Measurements from ENCODE around the gene ECSCR.

ECSCR gene

GRCh38 chr5:139473565-139473964, 11.0 kb upstream of the ECSCR start:
- DNase-seq (ENCODE audit: low read depth) = no peak

GRCh38 chr5:139473105-139473504, 10.6 kb upstream of the ECSCR start:
- no peak for DNase-seq (ENCODE audit: low read depth)

DNA sequence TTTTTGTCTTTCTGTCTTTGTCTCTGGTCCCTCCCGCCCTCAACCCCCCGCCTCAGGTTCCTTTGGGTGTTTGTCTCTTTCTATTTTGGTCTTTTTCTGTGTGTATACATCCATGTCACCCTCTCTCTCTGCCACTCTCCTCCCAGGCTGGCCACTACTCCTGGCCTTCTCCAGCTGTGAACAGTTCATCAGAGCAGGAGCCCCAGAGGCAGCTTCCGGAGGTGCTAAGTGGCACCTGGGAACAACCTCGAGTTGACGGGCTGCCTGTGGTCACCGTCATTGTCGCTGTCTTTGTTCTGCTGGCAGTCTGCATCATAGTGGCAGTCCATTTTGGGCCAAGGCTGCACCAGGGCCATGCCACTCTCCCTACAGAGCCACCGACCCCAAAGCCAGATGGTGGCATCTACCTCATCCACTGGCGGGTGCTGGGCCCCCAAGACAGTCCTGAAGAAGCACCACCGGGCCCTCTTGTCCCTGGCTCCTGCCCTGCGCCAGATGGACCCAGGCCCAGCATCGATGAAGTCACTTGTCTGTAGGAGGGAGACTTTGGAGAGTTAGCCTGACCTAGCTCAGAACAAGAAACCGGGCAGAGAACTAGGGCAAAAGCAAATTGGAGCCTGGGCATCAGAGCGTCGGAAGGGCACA, 10.0 kb upstream of the ECSCR start:
- DNase-seq (ENCODE audit: low read depth) = no peak

DNA sequence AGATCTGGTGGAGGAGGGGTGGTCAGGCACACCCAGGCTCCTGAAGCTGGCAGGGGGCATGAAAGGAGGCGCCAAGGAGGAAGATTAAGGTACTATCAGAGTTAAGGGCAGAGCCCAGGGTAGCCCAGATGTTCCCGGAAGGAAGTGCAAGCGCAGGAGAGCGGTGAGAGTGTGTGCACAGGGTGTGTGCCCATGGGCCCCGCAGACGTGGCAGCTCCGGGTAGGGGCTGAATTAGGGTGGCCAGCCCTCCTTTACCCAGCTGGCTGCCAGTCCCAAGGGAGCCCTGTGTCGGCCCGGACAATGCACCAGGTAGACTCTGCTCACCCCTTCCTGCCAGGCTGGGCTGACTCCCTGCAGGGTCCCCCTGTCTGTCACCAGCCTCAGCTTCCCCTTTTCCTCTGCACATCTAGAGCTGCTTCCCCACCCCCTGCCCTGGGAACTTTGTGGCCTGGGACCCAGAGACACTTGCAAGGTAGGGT, 8.3 kb upstream of the ECSCR start, which contains the start of gene SMIM33:
Gene SMIM33, plus strand, starts transcription at position 184 of the 480 bp plus-strand sequence. Its CDS starts 118 bp downstream, at position 302.
- no peak for DNase-seq (ENCODE audit: low read depth)

GRCh38 chr5:139468421-139468931, 5.9 kb upstream of the ECSCR start:
- DNase-seq (ENCODE audit: low read depth) = no peak

DNA sequence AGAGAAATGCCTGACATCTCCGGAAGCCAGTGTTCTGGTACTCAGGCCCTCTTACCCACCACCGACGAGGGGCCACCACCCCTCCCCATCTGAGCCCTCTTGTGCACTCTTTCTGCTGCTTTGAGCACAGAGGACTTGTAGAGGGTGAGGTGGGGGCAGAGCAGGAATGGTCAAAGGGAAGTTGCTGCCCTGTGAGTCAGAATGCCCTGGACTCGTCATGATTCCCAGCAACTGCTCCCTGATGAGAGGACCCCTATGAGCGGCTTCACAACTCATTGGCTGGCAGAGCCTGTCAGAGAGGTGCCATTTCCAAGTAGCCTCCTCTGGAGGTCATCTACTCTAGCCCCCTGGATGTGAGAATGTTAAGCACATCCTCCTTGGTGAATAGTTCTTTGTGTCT, 845 bp downstream of the ECSCR start:
- no peak for DNase-seq (ENCODE audit: low read depth)

DNA sequence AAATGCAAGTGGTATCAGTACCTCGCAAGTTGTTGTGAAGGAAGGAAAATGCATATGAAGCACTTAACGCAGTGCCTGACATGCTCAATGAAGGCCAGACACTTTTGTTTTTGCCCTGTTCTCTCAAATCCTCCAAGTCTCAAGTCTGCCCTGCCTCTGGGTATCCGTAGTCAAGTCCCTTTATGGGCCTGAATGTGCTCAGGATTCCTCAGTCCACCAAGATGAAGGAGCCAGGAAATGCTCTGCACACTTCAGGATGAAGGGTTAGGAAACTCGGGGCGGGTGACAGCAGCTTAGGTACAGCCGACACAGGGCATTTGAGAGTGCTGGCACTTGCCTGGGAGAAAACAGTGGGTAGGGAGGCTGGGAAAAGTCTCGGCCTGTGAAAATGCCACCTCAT, 1.4 kb downstream of the ECSCR start:
- no peak for DNase-seq (ENCODE audit: low read depth)

DNA sequence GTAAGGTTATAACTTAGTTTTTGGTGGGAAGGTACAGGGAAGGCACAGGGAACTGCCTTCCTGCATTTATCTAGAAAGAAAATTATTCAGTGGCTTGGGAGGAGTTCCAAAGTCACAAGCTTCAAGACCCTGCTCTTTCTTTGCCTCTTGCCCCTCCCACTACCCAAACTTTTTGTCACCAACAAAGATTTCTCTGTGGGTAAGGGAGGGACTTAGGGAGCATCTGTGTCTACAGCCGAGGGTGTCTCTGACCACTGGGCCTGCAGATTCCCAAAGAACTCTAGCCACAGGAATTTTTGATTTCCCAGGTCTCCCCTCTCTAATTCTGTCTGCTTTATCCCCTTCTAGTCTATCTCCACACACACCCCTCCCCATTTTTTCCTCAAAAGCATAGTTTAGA, 2.1 kb downstream of the ECSCR start:
- DNase-seq (ENCODE audit: low read depth) = no peak

- DNase-seq (ENCODE audit: low read depth) = no peak
Observed at GRCh38 chr5:139459451-139459934, 3.0 kb downstream of the ECSCR start.

- no peak for DNase-seq (ENCODE audit: low read depth)
Observed at GRCh38 chr5:139458580-139459407, 3.7 kb downstream of the ECSCR start.

DNA sequence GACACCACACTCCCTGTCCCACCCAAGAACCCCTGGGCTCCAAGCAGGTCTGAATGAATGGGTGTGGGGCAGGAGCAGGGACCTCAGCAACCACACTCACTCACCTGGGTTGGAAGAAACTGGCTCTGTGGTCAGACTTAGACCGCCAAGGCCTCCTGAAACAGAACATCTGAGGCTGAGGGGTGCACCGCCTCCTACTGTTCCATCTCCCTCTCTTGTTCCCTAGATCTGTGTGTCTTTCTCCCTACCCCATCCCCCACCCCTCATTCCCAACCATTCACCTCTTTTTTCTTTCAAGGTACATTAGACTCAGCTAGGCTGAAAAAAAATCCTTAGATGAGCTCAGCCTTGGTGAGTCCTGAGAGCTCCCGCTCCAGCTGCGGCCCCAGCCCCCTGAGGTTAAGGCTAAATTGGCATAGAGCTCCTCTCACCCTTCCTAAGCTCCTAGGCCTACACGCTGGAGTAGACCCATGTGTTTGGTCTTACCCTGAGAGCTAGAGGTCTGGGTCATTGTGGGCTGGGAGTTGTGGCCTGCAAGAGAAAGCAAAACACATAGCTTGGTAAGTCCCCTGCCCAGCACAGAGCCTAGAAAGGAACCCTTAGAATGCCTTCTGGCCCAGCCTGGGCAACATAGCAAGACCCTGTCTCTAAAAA, 4.8 kb downstream of the ECSCR start:
- no peak for DNase-seq (ENCODE audit: low read depth)

DNA sequence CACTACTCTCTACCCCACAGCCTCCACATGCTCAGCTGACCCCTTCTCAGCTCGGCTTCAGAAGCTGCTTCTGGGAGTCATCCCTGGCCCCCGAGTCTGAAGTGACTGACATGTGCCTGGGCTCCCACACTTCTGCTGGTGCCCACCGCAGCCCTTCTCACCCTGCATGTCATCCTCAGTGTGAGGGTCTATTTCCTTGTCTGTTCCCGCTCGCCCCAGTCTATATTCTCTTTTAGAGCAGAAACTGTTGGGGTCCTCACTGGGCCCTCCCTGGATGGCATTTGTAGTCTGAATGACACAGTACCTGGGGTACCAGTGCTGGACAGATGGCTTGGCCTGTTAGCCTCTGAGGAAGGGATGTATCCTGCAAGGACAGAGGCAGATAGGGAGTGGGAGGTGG, 5.3 kb downstream of the ECSCR start:
- no peak for DNase-seq (ENCODE audit: low read depth)

- DNase-seq (ENCODE audit: low read depth) = no peak
Observed at GRCh38 chr5:139456776-139457175, 5.8 kb downstream of the ECSCR start.

DNA sequence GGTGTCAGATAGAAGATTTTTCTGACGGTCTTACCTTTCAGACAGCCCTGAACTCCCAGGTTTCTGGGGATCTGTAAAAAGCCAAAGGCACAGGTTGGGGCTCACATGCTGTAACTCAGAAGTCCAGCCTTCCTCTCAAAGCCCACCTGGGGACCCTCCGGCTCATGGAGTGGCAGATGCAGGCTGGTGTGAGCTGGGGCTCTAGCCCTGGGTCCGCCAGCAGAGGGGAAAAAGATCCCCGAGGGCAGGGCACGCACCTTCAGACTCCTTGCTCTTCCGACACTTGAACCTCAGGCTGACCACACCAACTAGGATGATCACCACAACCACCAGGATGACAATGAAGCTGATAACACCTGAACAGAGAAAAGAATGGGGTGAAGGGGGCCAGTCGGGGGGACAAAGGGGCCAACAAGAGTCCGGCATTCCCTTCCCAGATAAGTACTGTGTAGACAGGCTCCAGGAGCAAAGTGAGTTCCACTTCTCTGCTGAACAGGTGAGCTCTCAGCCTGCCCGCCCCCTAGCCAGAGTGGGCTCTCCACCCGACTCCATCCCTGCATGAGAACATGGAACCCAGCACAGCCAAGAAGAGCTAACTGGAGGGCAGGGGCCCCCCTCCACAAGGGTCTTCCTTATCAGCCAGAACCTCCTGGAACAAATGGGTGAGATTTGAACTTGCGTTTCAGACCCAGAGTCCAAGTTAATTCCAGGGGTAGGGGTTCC, 7.8 kb downstream of the ECSCR start:
- no peak for DNase-seq (ENCODE audit: low read depth)

GRCh38 chr5:139453683-139454567, 8.6 kb downstream of the ECSCR start:
- DNase-seq (ENCODE audit: low read depth) = no peak

GRCh38 chr5:139451878-139452660, 10.5 kb downstream of the ECSCR start:
- no peak for DNase-seq (ENCODE audit: low read depth)

DNA sequence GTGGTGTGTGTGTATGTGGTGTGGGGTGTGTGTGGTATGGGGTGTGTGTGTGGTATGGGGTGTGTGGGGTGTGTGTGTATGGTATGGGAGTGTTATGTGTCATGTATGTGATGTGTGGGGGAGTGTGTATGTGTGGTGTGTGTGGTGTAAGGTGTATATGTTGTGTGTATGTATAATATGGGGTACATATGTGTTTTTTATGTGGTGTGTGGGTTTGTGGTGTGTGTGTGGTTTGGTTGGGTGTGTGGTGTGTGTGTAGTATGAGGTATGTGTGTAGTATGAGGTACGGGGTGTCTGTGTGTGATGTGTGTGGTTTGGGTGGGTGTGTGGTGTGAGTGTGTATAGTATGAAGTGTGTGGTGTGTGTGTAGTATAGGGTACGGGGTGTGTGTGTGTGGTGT, 11.4 kb downstream of the ECSCR start:
- DNase-seq (ENCODE audit: low read depth) = no peak

DNA sequence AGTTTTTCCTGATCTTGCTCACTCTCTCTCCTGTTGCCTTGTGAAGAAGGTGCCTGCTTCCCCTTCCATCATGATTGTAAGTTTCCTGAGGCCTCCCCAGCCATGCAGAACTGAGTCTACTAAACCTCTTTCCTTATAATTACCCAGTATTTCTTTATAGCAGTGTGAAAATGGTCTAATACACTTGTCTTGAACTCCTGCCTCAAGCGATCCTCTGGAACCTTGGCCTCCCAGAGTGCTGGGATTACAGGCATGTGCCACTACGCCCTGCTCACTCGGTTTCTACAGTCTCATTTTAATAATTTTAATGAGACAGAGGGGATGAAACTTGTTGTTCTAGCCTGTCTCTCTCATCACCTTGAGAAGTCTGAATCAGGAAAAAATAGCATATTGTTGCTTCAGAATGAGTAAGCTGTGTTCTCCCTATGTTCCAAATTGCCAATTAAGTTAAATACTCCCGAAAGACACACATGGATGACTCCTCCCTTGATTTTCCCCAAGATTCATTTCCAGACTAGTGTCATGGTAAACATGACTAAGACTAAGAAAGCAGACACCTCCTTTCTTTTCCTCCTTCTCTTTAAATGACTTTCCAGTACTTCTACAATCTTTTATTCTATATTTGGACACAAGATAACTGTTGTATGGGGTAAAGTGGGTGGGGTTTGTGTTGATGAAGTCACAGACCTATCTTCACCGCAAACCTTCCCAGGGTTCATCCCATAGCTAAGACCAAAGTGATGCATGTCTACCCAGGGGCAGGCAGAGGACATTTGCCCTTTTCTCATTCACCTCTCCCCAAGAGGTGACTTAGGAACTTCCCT, 15.4 kb downstream of the ECSCR start:
- DNase-seq (ENCODE audit: low read depth) = no peak

All from CMK (cell line).